ENCODE measurements around the gene POGZ.
"Not testable (repeated sequence)": the region's sequence is repeated elsewhere in the genome, so short reads cannot be mapped to it uniquely, and the experiment has no call there.

The POGZ gene

GRCh38 chr1:151407304-151407703 is 52.0 kb downstream of the POGZ start:
- DNase-seq: no peak

- DNase-seq: no peak
Measured at GRCh38 chr1:151406176-151406575, 53.1 kb downstream of the POGZ start.

- DNase-seq: no peak
Measured at GRCh38 chr1:151405187-151405951, 53.9 kb downstream of the POGZ start.

DNA sequence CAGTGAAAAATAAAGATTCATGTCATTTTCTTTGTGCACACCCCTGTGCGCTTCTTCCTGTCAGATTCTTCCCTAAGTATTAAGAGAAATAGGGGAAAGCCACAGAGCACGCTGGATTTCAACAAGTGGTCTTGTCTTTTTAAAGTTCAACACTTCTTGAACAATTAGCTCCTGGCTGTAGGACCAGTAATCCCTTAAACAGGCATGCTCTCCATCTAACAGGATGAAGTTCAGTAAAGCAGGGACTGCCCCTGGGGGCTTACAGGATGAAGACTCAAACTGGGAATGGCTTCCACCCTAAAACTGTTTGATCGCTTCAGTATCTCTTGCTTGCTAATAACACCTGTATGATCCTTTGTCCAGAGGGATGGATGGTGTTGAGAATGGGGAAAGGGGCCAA is 55.7 kb downstream of the POGZ start:
- DNase-seq: no peak

DNA sequence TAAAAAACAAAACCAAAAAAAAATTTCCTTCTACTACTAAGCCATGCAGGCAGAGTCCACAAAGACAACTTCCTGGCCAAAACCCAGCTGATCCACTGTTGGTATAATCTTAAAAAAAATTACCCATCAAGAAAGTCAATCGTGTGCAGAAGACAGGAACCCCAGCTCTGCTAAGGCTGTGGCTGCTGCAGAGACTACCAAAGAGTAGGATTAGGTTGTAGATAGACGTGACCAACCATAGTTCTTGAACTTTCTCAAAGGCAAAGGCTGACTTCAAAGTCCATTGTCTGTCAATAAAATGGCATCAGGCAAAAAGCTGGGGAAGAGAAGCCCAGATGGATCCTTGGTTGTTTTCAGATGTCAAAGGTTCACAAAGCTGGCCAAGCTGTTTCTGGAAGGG is 56.5 kb downstream of the POGZ start:
- no peak for DNase-seq

GRCh38 chr1:151401860-151402259 is 57.4 kb downstream of the POGZ start:
- no peak for DNase-seq

DNA sequence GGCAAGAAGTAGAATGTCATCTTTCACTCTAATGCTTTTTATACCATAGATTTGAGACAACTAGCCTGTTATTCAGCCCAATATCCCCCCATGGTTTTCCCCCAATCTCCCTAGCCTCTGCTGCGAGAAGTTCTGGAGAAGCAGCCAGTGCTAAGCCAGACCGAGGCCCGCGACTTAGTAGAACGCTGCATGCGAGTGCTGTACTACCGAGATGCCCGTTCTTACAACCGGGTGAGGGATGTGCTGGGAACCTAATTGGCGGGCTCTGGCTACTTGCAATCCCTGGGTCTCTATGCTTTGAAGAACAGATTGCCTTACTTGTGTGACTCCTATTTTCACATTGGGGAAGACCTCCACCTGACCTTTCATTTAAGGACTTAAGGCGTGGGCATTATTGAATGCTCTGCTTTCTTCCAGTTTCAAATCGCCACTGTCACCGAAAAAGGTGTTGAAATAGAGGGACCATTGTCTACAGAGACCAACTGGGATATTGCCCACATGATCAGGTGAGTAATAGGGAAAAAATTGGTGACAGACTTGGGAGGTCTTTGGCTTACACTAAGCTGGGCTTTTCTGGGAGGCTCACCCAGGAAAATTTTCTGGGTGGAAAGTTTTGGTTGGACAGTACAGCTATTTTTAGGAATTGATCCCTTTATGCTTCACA is 58.0 kb downstream of the POGZ start:
- no peak for DNase-seq

GRCh38 chr1:151399324-151400171 is 59.7 kb downstream of the POGZ start, which contains the start of gene PSMB4:
PSMB4 (plus strand) TSS chr1:151399573; CDS start chr1:151399588, 15 bp downstream.
- peak; percentile 58 to 88 for DNase-seq

GRCh38 chr1:151396265-151396664 is 63.0 kb downstream of the POGZ start:
- DNase-seq: not testable (repeated sequence)

- no peak for DNase-seq
Measured at GRCh38 chr1:151393583-151393982, 65.7 kb downstream of the POGZ start.

GRCh38 chr1:151391079-151391563 is 68.2 kb downstream of the POGZ start:
- DNase-seq: no peak

- DNase-seq: not testable (repeated sequence)
Measured at GRCh38 chr1:151390221-151391078, 68.8 kb downstream of the POGZ start.

DNA sequence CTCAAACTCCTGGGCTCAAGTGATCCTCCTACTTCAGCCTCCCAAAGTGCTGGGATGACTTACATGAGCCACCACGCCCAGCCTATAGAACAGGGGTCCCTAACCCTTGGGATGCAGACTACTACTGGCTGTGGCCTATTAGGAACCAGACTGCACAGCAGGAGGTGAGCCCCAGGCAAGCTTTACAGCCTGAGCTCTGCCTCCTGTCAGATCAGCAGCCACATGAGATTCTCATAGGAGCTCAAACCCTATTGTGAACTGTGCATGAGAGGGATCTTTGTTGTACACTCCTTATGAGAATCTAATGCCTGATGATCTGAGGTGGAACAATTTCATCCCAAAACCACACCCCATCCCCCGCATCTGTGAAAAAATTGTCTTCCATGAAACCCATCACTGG is 73.3 kb downstream of the POGZ start:
- DNase-seq: no peak

DNA sequence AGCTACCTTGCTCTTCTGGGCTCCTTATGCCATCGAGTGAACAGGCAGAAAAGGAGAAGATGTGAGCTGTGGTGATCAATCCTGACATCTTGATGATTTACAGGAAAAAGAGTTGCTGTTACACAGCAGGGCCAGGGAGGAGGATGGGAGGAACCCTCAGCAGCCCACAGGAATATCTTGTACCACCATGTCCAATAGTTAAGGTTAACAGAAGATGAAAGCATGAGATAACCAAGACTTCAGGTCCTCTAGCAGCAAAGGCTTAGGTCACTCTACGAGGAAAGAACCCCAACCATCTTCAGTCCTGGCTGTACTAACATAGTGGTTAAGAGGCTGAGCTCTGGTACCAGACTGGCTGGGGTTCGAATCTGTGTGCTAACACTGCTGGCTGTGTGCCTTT is 74.7 kb downstream of the POGZ start:
- DNase-seq: no peak

DNA sequence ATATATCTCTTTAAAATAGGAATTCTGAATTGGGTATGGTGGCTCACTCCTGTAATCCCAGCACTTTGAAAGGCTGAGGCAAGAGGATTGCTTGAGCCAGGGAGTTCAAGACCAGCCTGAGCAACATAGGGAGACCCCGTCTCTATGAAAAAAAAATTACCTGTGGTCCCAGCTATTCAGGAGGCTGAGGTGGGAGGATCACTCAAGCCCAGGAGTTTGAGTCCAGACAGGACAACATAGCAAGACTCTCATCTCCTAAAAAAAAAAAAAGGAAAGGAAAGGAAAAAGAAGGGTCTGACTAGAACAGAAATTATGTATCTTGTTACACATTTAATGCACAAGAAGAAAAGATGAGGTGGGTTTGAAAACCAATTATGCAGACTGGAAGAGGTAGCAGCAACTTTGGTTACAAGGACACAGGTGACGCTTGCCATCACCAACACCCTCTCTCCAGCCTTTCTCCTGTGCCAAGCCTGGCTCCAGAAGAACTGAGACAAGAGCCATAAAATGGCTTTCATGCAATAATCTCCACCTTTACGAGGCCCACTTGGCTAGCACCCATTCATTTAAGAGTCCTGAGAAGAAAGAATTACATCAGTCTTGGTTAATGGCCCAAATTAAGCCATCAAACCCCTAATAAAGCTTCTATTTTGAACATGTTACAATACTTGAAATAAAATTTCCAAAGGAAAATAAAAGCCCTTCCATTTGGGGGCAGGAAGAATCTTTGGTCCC is 82.0 kb downstream of the POGZ start:
- no peak for DNase-seq

GRCh38 chr1:151373196-151373595 is 86.1 kb downstream of the POGZ start:
- no peak for DNase-seq

DNA sequence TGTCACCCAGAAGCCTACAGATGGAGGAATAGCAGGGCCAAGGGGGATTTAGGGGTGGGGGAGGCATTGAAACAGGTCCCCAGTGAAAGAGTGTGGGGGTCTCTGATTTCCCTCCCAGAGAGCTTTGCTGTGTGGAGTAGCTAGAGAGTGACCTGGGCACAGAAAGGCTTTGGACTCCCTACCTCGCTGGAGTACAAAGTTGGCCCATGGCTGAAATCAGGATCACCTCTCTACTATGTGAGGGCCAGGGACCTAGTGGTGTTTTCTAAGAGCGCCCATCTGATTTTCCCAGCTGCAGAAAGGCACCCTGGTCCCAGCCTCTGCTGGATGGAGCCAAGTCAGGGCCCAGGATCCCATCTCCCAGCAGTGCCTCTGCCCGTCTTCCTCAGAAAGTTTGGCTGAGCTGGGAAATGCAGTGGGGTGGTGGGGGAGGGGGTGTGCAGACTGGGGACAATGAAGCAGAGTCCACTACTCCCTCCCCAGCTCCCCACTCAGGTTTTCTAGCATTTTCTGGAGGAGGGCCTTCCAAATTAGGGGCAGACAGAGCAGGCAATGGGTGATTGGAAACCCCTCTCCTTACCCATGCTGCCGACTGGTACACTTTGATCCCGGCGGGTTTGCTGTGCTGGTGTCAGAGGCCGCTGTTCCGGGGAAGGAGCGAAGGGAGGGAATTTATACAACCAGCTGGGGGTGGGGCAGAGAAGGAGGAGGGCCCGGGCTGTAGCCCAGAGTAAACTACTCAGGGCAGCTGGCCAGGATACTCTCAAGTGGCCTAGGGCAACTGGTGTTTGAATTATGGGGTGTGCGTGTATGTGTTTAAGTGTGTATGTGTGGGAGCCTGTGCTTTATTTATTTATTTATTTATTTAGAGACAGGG is 87.0 kb downstream of the POGZ start, which contains the start of gene SELENBP1:
TSS of gene SELENBP1 (minus strand) at position 648 of the 877 bp plus-strand sequence. CDS start at position 584, 64 bp downstream.
- no peak for DNase-seq

DNA sequence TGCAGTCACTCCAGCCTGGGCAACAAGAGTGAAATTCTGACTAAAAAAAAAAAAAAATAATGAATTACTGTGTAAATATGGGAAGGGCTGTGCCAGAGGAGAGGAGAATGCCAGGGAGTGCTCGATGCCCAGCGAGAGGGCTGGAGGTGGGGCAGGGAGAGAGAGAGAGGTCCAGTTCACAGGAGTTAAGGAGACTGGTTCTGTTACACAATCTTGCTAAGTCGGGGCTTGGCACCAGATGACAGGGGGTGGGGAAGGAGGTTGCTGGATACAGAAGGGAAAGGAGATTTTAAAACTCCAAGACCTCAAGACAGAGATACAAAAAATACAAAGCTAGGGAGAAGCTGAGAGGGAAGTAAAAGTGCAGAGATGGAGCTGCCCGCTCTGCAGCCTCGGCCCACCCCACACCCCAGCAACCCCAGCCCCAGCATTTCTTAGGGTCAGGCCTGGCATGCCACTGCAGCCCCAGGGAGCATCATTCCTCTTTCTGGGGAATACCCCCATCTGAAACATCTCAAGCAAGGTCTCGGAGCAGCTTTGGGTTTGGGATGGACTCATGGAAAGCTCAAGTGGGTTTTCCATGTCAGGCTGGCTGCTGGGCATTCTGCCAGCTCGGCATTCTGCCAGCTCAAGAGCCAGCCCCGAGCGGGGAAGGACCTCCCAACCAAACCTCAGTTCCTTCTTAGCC is 87.8 kb downstream of the POGZ start:
- DNase-seq: no peak

DNA sequence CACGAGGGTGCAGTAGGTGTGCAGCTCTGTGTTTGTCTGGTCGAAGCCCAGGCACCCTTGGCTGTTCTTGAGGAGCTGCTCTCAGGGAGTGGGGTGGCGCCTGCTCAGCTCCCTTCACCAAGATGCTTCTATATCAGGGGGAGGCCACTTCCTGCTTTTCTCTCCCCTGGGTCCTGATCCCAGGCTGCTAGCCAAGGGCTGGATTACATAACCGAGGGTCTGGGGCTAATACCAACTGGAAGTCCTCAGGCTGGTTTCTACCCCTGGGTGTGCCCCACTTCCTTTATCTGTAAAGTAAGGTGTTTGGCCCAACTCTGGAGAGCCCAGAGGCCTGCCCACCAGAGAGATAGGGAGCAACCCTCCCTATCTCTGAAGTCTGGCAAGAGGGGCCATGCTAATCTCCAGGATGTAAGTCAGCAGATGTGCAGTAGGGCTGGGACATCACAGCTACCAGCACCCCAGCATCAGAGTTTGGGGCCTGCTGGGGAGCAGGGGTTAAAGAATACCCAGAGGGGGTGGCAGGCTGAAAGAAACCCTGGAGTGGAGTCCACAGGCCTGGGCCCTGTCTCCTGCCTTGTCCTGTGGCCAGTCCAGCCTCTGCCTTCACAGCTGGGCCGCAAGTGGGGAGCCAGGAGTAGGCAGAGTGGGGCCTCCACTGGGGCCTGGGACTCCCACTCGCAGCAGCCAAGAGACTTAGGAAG is 88.9 kb downstream of the POGZ start:
- no peak for DNase-seq

Measured in SW 1271 (cell line).